Sigmoid colon (tissue), 3 donors: Measurements from ENCODE around the gene PARVB.

Experiments used
- CTCF ChIP-seq, 4 experiments: fragments of 450-650 bp in 3 of 4; fragments of 200-600 bp in 1 of 4; IDR thresholded peaks; one replicate each; pipeline ENCODE4 v1.5.1; 2016 to 2019; ENCODE audit warnings: antibody characterized with exemption in 4 of 4, mild to moderate bottlenecking in 3 of 4, moderate library complexity in 2 of 4
- POLR2A ChIP-seq, 2 donors: fragments of 450-650 bp; IDR thresholded peaks; one replicate each; pipeline ENCODE4 v1.6.1; 2016; ENCODE audit warnings: antibody characterized with exemption in 2 of 2, mild to moderate bottlenecking in 2 of 2, moderate library complexity in 2 of 2

GRCh38 chr22:44181033-44181911 is 157.2 kb downstream of the PARVB start:
- TF ChIP-seq CTCF (IDR thresholded peaks at IDR 0.05), result no peak
- TF ChIP-seq POLR2A (IDR thresholded peaks at IDR 0.05), result no peak
